Lower lobe of right lung (tissue), 2 donors: Measurements from ENCODE around the gene OR4E1. TPM values are rescaled to one million over a fixed set of nuclear protein-coding genes. Genes with fewer than 3 reads are reported as not detected.

Experiments
- ATAC-seq, 2 donors: fragments of 200-7000 bp; cut with Tn5 transposase; one replicate each; pipeline ENCODE4 v1.9.1; 2020 to 2022; ENCODE audit warnings: mild to moderate bottlenecking in 2 of 2, moderate library complexity in 2 of 2
- DNase-seq: peaks from one replicate; pipeline ENCODE4 v3.0.0-alpha.2; 2020
- H3K27ac ChIP-seq: fragments of 200-600 bp; one replicate; pipeline ENCODE4 v1.8.0; 2022
- H3K27me3 ChIP-seq: fragments of 200-600 bp; one replicate; pipeline ENCODE4 v1.8.0; 2022; ENCODE audit warnings: low read depth
- H3K36me3 ChIP-seq: fragments of 200-600 bp; one replicate; pipeline ENCODE4 v1.8.0; 2022; ENCODE audit warnings: mild to moderate bottlenecking
- H3K4me1 ChIP-seq: fragments of 200-600 bp; one replicate; pipeline ENCODE4 v1.8.0; 2022
- H3K4me3 ChIP-seq: fragments of 200-600 bp; one replicate; pipeline ENCODE4 v1.8.0; 2022; ENCODE audit warnings: mild to moderate bottlenecking
- H3K9me3 ChIP-seq: fragments of 200-600 bp; one replicate; pipeline ENCODE4 v1.8.0; 2022
- intact Hi-C: fragments of 100-400 bp; cut with DNase I; formaldehyde crosslinking; loops from one replicate; pipeline ENCODE4 v1.11.0; 2022
- total RNA-seq: library from RNA; stranded (reverse); fragmentation: NEBNext Ultra II Directional; extraction: Animal tissue kit (Norgen Biotek cat#: 25700); gene quantifications from one replicate; pipeline ENCODE4 v1.2.1, GENCODE V29; 2021
- TF ChIP-seq, protein P1 (sequence below): fragments of 200-600 bp; IDR thresholded peaks from one replicate; pipeline ENCODE4 v1.8.0; 2022; ENCODE audit warnings: antibody characterized with exemption, mild to moderate bottlenecking
- donor health status: DM: no; HTN: yes; CAD: no; lungs with severe emphysema.

The OR4E1 gene
- total RNA-seq, 1 donor from 2014 or later: not detected

DNA sequence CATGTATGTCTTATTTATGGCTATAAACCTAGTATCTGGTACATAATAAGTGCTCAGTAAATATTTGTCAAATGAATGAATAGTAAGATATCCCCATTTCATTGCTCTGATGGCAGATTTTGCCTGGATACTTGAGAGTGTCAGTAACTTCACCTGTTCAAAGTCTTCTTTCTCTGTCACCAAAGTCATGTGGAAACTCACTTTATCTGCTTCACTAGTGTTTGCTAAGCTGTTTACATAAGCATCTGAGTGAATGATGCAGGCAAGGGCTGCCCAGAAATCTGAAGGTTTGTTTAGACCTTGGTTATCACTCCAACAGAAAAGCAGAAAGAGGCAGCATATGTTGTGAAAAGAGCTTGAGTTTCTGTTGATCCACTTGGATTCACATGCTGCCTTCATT is 4.3 kb downstream of the OR4E1 start:
- Histone ChIP-seq H3K27ac (no peak overlapping the region), H3K36me3 (no peaks in the 10 kb centered on the region), H3K4me1 (no peaks in the 10 kb centered on the region), H3K4me3 (no peak overlapping the region), H3K9me3 (no peaks in the 10 kb centered on the region), H3K27me3 (no peaks in the 10 kb centered on the region)
- DNase-seq (no peak), ATAC-seq (no peak)
- TF ChIP-seq, protein P1, sequence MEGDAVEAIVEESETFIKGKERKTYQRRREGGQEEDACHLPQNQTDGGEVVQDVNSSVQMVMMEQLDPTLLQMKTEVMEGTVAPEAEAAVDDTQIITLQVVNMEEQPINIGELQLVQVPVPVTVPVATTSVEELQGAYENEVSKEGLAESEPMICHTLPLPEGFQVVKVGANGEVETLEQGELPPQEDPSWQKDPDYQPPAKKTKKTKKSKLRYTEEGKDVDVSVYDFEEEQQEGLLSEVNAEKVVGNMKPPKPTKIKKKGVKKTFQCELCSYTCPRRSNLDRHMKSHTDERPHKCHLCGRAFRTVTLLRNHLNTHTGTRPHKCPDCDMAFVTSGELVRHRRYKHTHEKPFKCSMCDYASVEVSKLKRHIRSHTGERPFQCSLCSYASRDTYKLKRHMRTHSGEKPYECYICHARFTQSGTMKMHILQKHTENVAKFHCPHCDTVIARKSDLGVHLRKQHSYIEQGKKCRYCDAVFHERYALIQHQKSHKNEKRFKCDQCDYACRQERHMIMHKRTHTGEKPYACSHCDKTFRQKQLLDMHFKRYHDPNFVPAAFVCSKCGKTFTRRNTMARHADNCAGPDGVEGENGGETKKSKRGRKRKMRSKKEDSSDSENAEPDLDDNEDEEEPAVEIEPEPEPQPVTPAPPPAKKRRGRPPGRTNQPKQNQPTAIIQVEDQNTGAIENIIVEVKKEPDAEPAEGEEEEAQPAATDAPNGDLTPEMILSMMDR: no peak
- intact Hi-C loops: no loop called here

DNA sequence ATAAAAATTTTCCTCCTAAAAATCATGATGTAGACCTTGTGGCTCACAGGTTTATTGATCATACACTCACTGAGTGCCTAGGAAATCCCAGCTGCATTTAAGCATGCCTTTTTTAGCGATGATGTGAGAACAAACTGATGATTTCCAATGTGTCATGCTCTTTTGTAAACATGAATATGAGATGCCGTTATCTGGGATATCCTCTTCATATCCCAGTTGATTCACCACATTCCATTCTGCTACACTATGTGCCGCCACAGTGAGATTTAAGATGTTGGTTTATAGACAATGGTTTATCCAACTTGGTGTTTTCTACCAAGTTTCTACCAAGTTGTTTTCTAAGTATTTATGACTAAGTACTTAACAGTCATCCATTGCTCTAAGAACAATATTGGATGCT is 5.2 kb downstream of the OR4E1 start:
- intact Hi-C loops: no loop called here

DNA sequence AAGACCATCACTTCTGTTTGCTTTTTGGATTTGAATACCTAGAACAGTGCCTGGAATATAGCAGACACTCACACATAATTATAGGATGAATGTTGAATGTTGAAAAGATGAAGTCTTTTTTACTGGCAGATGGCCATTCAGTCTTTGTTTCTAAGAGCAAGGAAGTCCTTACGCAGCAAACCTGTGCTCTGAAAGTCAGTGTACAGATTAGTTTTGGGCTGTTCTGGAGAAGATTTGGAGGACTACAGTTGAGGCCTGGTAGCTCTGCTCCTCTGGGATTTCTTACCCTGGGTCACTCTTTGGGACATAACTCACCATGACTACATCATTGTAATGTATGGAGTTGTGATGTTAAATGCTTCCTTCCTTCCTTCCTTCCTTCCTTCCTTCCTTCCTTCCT is 16.6 kb downstream of the OR4E1 start:
- DNase-seq (no peak), ATAC-seq (no peak)
- TF ChIP-seq, protein P1: no peak
- no peak overlapping the region for H3K27ac ChIP-seq
- no peaks in the 10 kb centered on the region for H3K9me3 ChIP-seq
- intact Hi-C loops: no loop called here
- no peaks in the 10 kb centered on the region for H3K4me1 ChIP-seq
- H3K4me3 ChIP-seq: no peak overlapping the region
- no peaks in the 10 kb centered on the region for H3K36me3 ChIP-seq
- no peaks in the 10 kb centered on the region for H3K27me3 ChIP-seq

More for the DNA sequence above, 5.2 kb downstream of the OR4E1 start:
- H3K36me3 ChIP-seq: no peaks in the 10 kb centered on the region
- ATAC-seq (no peak), DNase-seq (no peak)
- H3K27ac ChIP-seq: no peak overlapping the region
- H3K4me3 ChIP-seq: no peak overlapping the region
- H3K27me3 ChIP-seq: no peaks in the 10 kb centered on the region
- TF ChIP-seq, protein P1: no peak
- no peaks in the 10 kb centered on the region for H3K4me1 ChIP-seq
- H3K9me3 ChIP-seq: no peaks in the 10 kb centered on the region

DNA sequence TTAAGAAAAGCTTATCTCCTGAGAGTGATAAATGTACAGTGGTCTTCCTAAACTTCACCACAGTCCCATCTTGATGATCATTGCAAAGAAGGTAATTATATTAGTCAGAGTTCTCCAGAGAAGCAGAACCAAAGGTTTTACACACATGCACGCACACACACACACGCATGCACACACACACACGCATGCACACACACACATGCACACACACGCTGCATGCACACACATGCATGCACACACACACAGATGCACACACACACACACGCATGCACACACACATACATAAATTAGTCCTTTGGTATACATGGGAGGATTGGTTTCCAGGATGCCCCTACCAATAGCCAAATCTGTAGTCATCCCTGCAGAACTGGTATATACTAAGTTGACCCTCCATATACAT is 19.4 kb downstream of the OR4E1 start:
- no peaks in the 10 kb centered on the region for H3K36me3 ChIP-seq
- H3K4me1 ChIP-seq: no peaks in the 10 kb centered on the region
- H3K4me3 ChIP-seq: no peak overlapping the region
- no peak for DNase-seq
- TF ChIP-seq, protein P1: no peak
- no peak for ATAC-seq
- H3K9me3 ChIP-seq: no peaks in the 10 kb centered on the region
- no peaks in the 10 kb centered on the region for H3K27me3 ChIP-seq
- no peak overlapping the region for H3K27ac ChIP-seq
- intact Hi-C loops: no loop called here

DNA sequence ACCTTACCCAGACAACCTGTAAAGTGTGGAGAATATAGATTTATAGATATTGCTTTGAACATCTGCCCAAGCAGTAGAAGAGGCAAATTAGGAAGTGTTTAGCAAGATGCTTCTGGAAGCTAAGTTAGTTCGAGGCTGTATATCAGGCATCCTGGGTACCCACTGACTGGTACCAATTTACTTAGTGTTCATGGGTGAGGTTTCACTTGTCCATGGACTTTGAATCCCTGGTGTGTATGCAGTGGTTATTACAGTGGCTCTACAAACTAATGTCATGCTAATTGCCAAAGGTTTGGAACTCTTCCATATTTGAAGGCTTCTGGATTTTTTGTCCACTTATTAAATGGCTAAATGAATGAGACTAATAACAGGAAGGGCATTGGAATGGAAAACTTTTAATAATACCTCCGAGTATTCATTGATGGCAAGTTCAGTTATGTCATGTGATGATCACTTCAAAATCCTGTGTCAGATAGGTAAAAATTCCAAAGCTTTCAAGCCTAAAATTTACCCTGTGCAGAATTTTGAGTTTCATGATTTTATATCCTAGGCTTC is 20.2 kb downstream of the OR4E1 start, which contains the start of gene OR4E2:
TSS of gene OR4E2 (plus strand) at position 505 of the 555 bp plus-strand sequence. CDS start 11,248 bp downstream, outside the sequence.
- ATAC-seq (no peak), DNase-seq (no peak)
- Histone ChIP-seq H3K36me3 (no peaks in the 10 kb centered on the region), H3K4me3 (no peak within 1 kb of the TSS), H3K27ac (no peak within 1 kb of the TSS), H3K27me3 (no peaks in the 10 kb centered on the region), H3K9me3 (no peaks in the 10 kb centered on the region), H3K4me1 (no peaks in the 10 kb centered on the region)
- TF ChIP-seq, protein P1: no peak
- intact Hi-C loops: no loop called here
